ENCODE measurements around the gene NFE2L3.

Gene NFE2L3

GRCh38 chr7:26201247-26202018 is 49.4 kb downstream of the NFE2L3 start, which contains the start of gene CBX3:
Gene CBX3, plus strand, starts transcription at chr7:26201745. Its CDS starts 1,254 bp downstream, at chr7:26202999.
- DNase-seq, result peak; percentile 88

GRCh38 chr7:26202019-26202990 is 50.3 kb downstream of the NFE2L3 start:
- no peak for DNase-seq

- no peak for DNase-seq
These were observed 51.0 kb downstream of the NFE2L3 start for GRCh38 chr7:26203016-26203415.

GRCh38 chr7:26208040-26208439 is 56.0 kb downstream of the NFE2L3 start:
- DNase-seq, result no peak

- no peak for DNase-seq
These were observed 61.1 kb downstream of the NFE2L3 start for GRCh38 chr7:26212921-26213718.

- DNase-seq, result no peak
These were observed 62.0 kb downstream of the NFE2L3 start for GRCh38 chr7:26213807-26214515.

GRCh38 chr7:26216049-26216448 is 64.1 kb downstream of the NFE2L3 start:
- no peak for DNase-seq

GRCh38 chr7:26224359-26224758 is 72.4 kb downstream of the NFE2L3 start:
- no peak for DNase-seq

- no peak for DNase-seq
These were observed 76.0 kb downstream of the NFE2L3 start for GRCh38 chr7:26227987-26228386.

- no peak for DNase-seq
These were observed 82.0 kb downstream of the NFE2L3 start for GRCh38 chr7:26233902-26234511.

All from NCI-H2107 (cell line).